AG20443 (cell line): Measurements from ENCODE around the gene ATP5F1B.
"Not testable (repeated sequence)": the region's sequence is repeated elsewhere in the genome, so short reads cannot be mapped to it uniquely, and the experiment has no call there.

Experiments used
- DNase-seq: peaks from one replicate; pipeline ENCODE4 v3.0.0; 2012; ENCODE audit warnings: low spot score, mixed read lengths

ATP5F1B gene

GRCh38 chr12:56648023-56648422, 2.2 kb upstream of the ATP5F1B start:
- not testable (repeated sequence) for DNase-seq

DNA sequence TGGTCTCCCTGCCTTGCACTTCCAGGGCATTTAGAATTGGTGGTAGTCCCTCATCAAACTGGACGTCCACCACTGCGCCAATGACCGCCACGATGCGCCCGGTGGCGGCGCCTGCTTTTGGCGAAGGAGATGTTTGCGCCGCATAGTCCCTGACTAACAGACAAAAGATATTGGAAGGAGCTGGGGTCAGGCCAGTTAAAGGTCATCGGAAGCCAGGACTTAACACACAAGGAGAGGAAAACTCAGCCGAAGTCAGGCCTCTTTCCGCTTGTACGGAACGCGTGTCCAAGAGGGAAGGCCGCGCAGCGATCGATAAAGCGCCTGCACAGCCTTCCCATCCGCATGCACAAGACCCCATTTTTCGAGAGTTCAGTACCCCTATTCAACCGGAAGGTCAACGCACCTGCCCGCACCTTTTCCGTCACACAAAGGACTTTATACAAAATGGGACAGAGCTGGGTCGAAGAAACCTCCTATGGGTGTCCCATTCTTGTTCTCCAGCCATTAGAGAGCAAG, 525 bp downstream of the ATP5F1B start:
- DNase-seq = peak; percentile 21

- no peak for DNase-seq
Measured at GRCh38 chr12:56644654-56645053, 1.1 kb downstream of the ATP5F1B start.

- DNase-seq = no peak
Measured at GRCh38 chr12:56641219-56641618, 4.6 kb downstream of the ATP5F1B start.

DNA sequence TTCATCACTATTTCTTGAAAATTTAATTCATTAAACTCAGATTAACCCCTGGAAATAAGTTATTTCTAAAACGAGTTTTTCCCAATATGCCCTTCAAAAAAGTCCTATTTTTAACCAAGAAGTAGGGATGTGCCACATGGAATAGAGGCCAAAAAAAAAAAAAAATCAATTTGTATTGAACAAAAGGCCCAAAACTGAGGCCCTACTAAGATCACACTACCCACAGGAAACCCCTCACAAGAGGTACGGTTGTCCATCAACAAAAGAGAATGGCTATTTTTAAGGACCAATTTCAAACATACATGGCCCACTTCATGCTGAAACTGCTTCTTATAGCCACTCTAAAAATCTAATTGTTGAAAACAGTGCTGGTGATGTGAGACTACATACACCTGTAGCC, 8.2 kb downstream of the ATP5F1B start:
- no peak for DNase-seq

- peak; percentile 96 for DNase-seq
Measured at GRCh38 chr12:56636675-56637540, 8.9 kb downstream of the ATP5F1B start.

- DNase-seq = peak; percentile 89
Measured at GRCh38 chr12:56635806-56636674, 9.7 kb downstream of the ATP5F1B start.

GRCh38 chr12:56634837-56635791, 10.7 kb downstream of the ATP5F1B start:
- peak; percentile 84 for DNase-seq

DNA sequence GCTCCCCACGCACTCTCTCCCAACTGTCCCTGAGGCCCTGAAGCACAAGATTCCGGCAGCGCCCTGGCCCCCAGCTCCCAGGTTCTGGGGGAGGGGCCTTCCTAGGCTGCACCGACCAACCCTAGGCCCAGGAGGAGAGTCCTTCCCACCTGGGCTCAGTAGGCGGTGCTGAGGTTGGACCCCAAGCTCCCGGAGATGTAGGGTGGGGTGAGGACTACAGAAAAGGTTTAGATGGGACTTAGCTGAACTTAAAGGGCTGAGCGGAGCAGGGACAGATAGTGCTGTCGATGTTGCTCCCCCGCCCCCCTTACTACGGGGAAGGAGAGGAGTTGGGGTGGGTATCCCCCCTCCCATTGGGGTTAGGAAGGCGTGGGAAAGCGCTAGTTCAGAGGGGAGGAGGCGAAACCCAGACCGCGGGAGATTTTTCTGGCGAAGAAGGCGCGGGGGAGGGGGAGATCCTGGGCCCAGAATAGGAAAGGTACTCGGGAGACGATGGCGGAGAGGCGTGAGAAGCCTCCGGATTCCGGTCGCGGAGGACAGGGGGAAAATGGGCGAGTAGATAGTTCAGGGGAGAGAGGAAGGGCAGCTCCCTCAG, 11.4 kb downstream of the ATP5F1B start:
- DNase-seq = no peak

DNA sequence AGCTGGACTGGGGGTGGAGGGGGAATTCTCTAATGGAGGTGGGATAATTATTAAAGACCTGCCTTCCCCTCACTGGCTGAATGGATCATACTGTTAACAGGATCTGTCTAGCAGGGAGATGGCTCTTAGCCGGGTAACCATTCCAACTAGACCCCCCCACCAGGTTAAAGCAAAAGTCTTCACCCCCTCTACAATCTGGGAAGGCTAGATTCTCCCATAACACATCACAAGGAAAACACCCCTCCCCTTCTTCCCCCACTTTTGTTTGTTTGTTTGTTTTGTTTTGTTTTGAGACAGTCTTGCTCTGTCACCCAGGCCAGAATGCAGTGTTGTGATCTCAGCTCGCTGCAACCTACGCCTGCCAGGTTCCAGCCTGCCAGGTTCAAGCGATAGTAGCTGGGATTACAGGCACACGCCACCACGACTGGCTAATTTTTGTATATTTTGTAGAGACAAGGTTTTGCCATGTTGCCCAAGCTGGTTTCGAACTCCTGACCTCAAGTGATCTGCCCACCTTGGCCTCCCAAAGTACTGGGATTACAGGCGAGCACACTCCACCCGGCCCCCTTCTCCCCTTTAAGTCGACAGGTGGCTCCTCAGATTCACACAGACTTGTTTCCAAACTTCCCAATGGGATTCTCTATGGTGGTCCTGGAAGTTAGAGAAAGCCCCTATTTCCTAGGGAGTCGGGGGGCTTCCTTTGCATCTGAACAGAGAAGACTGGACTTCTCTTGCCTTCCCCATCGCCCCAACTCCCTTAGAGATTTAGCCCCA, 12.1 kb downstream of the ATP5F1B start:
- no peak for DNase-seq

DNA sequence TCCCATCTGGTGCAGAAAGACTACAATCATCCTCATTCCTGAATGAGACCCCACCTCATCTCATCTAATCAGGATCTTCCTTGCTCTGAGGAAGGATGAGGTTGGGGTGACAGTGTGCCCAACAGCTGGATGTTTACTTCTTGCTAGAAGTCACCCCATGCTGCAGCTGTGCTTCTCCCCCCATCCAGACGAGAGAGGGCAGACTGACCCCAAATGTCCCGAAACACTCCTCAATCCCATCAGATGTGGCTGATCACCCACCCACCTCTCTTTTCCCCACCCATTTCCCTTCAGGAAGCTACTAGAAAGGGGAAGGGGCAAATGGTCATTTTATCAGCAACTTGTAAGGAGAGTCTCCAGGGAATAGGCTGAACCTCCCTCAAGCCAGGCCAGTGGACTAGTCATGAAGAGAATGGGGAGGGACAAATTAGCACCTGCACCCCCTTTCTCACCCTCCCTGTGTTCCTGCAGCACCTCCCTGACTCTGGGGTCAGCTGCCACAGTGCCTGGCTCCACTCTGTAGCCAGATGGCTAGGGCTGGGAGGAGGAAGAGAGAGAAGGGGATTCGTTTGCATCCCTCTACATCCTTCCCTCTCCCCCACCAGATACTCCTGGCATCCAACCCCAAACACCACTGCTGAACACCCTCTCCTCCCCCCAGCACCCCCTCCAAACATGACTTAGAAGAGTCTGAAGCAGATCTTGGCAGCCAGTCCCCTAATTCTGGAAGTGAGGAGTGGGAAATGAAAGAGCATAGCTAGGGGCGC, 12.9 kb downstream of the ATP5F1B start:
- DNase-seq = no peak

GRCh38 chr12:56631790-56632700, 13.7 kb downstream of the ATP5F1B start:
- DNase-seq = peak; percentile 72

- DNase-seq = peak; percentile 96
Measured at GRCh38 chr12:56630180-56630632, 15.6 kb downstream of the ATP5F1B start, which contains the start of gene BAZ2A. TSS of gene BAZ2A (minus strand) at chr12:56630326. CDS start at chr12:56617530, 12,796 bp downstream.

DNA sequence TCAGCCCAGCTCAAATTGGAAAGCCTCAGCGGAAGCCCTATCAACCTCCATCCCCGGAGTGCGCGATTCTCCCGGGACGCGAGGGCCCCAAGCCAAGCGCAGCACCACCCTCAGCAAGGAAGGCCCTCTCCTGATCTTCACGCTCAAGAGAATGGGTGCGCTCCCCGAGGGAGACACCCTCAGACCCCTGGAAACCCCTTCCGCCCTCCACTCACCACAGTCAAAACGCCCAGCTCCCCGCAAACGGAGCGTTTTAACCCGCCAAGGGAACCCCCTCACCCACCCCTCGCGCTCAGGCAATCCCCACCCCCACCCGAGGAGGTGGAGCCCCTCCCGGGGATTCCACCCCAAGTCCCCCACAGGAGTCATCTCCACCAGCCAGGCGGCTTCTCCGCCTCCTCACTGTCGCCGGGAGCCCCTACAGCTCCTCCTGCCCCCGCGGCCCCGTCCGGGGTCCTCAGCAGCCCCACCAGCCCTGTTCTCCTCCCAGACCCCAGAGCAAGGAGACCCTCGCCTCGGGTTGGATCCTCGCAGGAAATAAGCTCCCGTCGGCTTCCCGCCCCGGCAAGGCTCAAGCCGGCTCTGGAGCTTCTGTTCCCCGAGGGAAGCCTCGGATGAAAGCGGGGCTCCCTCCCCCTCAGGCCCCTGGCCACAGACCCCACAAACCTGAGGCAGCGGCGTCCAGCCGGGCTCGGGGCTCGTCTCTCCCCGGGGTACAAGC, 16.2 kb downstream of the ATP5F1B start:
- no peak for DNase-seq

DNA sequence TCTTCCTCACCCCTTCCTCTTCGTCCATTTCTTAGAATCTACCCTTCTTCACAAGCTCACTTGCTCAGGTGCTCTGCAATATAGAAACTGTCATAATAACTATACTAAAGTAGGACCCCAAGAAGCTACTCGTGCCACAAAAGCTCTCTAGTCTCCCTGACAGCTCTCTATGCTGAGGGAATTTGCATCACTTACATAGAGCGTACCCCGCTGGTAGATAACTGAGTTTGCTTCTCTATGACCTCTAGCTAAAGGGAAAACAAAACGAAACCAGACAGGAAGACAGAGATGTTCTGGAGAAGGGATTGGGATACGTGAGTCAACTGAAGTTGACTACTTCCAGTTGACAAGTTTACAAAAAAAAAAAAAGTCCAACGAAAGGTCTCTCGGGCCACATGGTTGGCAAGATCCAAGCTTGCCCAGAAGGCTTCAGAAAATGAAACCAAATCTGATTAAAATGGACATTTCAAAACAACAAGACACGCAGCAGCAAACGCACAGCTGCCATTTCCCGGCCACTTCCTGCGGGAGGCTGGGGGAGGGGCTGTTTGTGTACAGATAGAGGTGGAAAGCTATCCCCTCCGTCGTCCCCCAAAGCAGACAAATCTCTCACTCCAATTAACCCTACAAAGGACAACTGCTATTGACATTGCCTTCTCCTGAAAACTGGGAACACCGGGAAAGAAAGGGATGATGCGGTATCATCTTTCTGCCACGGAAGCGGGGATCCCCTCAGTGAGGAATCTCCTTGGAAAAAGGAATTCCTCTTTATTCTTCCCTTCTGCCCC, 16.9 kb downstream of the ATP5F1B start:
- peak; percentile 58 for DNase-seq

- DNase-seq = no peak
Measured at GRCh38 chr12:56626701-56627100, 19.1 kb downstream of the ATP5F1B start.

GRCh38 chr12:56622535-56622934, 23.2 kb downstream of the ATP5F1B start:
- no peak for DNase-seq
